NCI-H187 (cell line): ENCODE measurements around the gene LY6G5B.

Source experiments
- DNase-seq, 2 experiments: peaks; one replicate each; lab custom pipeline; 2025; lab: John Stamatoyannopoulos, UW

Gene LY6G5B

GRCh38 chr6:31715022-31715958, 45.5 kb downstream of the LY6G5B start, which contains the start of gene LY6G6D:
LY6G6D (plus strand) TSS chr6:31715348; CDS start chr6:31715356, 8 bp downstream.
- DNase-seq, result no peak

- no peak for DNase-seq
These were observed 47.9 kb downstream of the LY6G5B start for GRCh38 chr6:31717499-31718222.

GRCh38 chr6:31718265-31718664, 48.5 kb downstream of the LY6G5B start:
- no peak for DNase-seq

- no peak for DNase-seq
These were observed 49.2 kb downstream of the LY6G5B start for GRCh38 chr6:31719001-31719400.

GRCh38 chr6:31720196-31720770, 50.5 kb downstream of the LY6G5B start:
- no peak for DNase-seq

GRCh38 chr6:31721351-31722020, 51.7 kb downstream of the LY6G5B start, which contains the start of gene LY6G6C:
LY6G6C (minus strand) TSS chr6:31721746; CDS start chr6:31721679, 67 bp downstream.
- no peak for DNase-seq

- DNase-seq, result no peak
These were observed 52.4 kb downstream of the LY6G5B start for GRCh38 chr6:31722173-31722572.
